A673 (cell line): ENCODE measurements around the gene EIF3I.

ENCODE experiments used
- CTCF ChIP-seq: fragments of 300-800, 200-600 bp; sonication (generic); conservative IDR thresholded peaks from 2 replicates; pipeline ENCODE4 v1.5.1; 2017; ENCODE audit warnings: low read depth, mild to moderate bottlenecking, antibody characterized with exemption, low read length, moderate library complexity, mixed read lengths
- EZH2 ChIP-seq: fragments of 200-600 bp; sonication (generic); IDR thresholded peaks from 2 replicates; pipeline ENCODE4 v1.6.1; 2017; ENCODE audit warnings: borderline replicate concordance, low read depth, mild to moderate bottlenecking, mixed read lengths, antibody characterized with exemption, low read length; ENCODE audit not compliant: poor library complexity, severe bottlenecking

DNA sequence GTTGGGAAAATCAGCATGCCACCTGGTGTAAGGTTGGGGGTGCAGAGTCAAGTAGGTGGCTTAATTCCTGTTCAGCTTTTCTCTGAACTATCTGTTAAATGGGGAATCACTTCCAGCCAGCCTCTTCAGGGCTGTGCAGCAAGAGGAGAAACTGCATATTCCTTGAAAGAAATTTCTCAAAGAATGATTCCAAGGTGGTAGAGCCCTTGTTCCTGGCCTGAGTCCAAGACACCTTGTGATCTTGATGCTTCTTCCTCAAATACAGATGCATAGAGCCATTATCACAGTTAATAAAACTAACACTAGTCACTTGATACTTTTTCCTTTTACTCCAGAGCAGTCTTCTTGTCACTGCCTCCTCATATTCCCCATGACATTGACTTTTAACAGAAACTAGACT, 37.6 kb upstream of the EIF3I start:
- TF ChIP-seq EZH2 (no peak), CTCF (no peak)
